B cell (primary cell): ENCODE data around the gene FYCO1. TPM values are rescaled to one million over a fixed set of nuclear protein-coding genes. Genes with fewer than 3 reads are reported as not detected.

Experiments used
- ATAC-seq: fragments of 200-7000 bp; cut with Tn5 transposase; one replicate; pipeline ENCODE4 v1.10.0; 2021; ENCODE audit warnings: low read depth, mild to moderate bottlenecking, moderate number of reproducible peaks, moderate library complexity
- CTCF ChIA-PET: fragments of 350-600 bp; sonication (Branson Sonifier 250); formaldehyde crosslinking; loops from one replicate; lab custom pipeline; 2021; ENCODE audit warnings: antibody characterized with exemption, inconsistent platforms; lab: Charles Lee
- POLR2A ChIA-PET: fragments of 350-600 bp; sonication (Branson Sonifier 250); formaldehyde crosslinking; loops from one replicate; lab custom pipeline; 2021; ENCODE audit warnings: antibody characterized with exemption; lab: Charles Lee
- DNase-seq: peaks from one replicate; pipeline ENCODE4 v3.0.0; 2013
- H2AFZ ChIP-seq: 2 replicates; pipeline ENCODE4 v1.6.1; 2012; ENCODE audit warnings: mild to moderate bottlenecking, low read depth, low read length; ENCODE audit not compliant: insufficient read depth, poor library complexity, severe bottlenecking
- H3K27ac ChIP-seq, 2 donors: 1 replicate in 1 of 2; 2 replicates in 1 of 2; pipeline ENCODE4 v1.5.1; 2012 to 2013; ENCODE audit warnings: low read length in 2 of 2, mild to moderate bottlenecking in 2 of 2, moderate library complexity in 1 of 2
- H3K27me3 ChIP-seq, 4 experiments: fragments of 200-600 bp in 1 of 4; sonication (generic) in 1 of 4; replicated peaks in 1 of 4; 1 replicate in 2 of 4; 2 replicates in 2 of 4; pipeline versions ENCODE4 v1.6.1 to v1.7.0; 2013 to 2016; ENCODE audit warnings: low read length in 3 of 4, mild to moderate bottlenecking in 2 of 4, mixed read lengths in 1 of 4, moderate library complexity in 1 of 4; ENCODE audit not compliant: insufficient read depth in 4 of 4, control insufficient read depth in 3 of 4; ENCODE audit errors: control extremely low read depth in 1 of 4
- H3K36me3 ChIP-seq, 2 experiments: replicated peaks in 1 of 2; 1 replicate in 1 of 2; 2 replicates in 1 of 2; pipeline versions ENCODE4 v1.6.1 to v1.7.1; 2013; ENCODE audit warnings: low read length in 1 of 2; ENCODE audit not compliant: insufficient read depth in 2 of 2, control insufficient read depth in 1 of 2; ENCODE audit errors: control extremely low read depth in 1 of 2, extremely low read depth in 1 of 2
- H3K4me1 ChIP-seq, 2 donors: fragments of 200-600 bp in 1 of 2; sonication (generic) in 1 of 2; 1 replicate in 1 of 2; 2 replicates in 1 of 2; pipeline versions ENCODE4 v1.5.1 to v1.6.1; 2013 to 2017; ENCODE audit warnings: low read length in 2 of 2; ENCODE audit not compliant: control insufficient read depth in 2 of 2, insufficient read depth in 2 of 2
- H3K4me2 ChIP-seq: replicated peaks from 2 replicates; pipeline ENCODE3; 2012; ENCODE audit warnings: mild to moderate bottlenecking, low read depth, low read length; ENCODE audit not compliant: poor library complexity, severe bottlenecking
- H3K4me3 ChIP-seq, 5 experiments: fragments of 200-600 bp in 1 of 5; sonication (generic) in 1 of 5; 1 replicate in 3 of 5; 2 replicates in 2 of 5; pipeline versions ENCODE4 v1.5.1 to v1.7.0; 2011 to 2016; ENCODE audit warnings: low read length in 4 of 5, mild to moderate bottlenecking in 4 of 5, low read depth in 2 of 5, control low read depth in 1 of 5, moderate library complexity in 1 of 5; ENCODE audit not compliant: insufficient read depth in 1 of 5; ENCODE audit errors: control extremely low read depth in 1 of 5, extremely low read depth in 1 of 5
- H3K79me2 ChIP-seq: fragments of 200-600 bp; sonication (generic); one replicate; pipeline ENCODE4 v1.6.0; 2016; ENCODE audit warnings: low read length; ENCODE audit not compliant: control insufficient read depth, insufficient read depth
- H3K9ac ChIP-seq: fragments of 200-600 bp; sonication (generic); 2 replicates; pipeline ENCODE4 v1.6.1; 2017; ENCODE audit warnings: mild to moderate bottlenecking, low read length, moderate library complexity
- H3K9me3 ChIP-seq, 3 donors: one replicate each; pipeline versions ENCODE4 v1.6.1 to v1.7.1; 2013; ENCODE audit warnings: low read length in 2 of 3; ENCODE audit not compliant: control insufficient read depth in 2 of 3, insufficient read depth in 1 of 3; ENCODE audit errors: control extremely low read depth in 1 of 3
- H4K20me1 ChIP-seq: 2 replicates; pipeline ENCODE4 v1.6.0; 2012; ENCODE audit warnings: mild to moderate bottlenecking, low read length; ENCODE audit not compliant: insufficient read depth, control insufficient read depth, poor library complexity, severe bottlenecking
- H3K27ac Mint-ChIP-seq: one replicate; pipeline ENCODE4 v1.8.0; 2021; ENCODE audit warnings: mixed read lengths
- H3K27me3 Mint-ChIP-seq: one replicate; pipeline ENCODE4 v1.8.0; 2021; ENCODE audit warnings: mixed read lengths
- H3K4me1 Mint-ChIP-seq: one replicate; pipeline ENCODE4 v1.8.0; 2021; ENCODE audit warnings: mixed read lengths
- H3K4me3 Mint-ChIP-seq: one replicate; pipeline ENCODE4 v1.8.0; 2021; ENCODE audit warnings: mixed read lengths
- H3K9me3 Mint-ChIP-seq: one replicate; pipeline ENCODE4 v1.8.0; 2022; ENCODE audit warnings: mixed read lengths; ENCODE audit not compliant: insufficient read depth
- EZH2 ChIP-seq: IDR thresholded peaks from 2 replicates; pipeline ENCODE4 v1.6.1; 2012; ENCODE audit warnings: borderline replicate concordance, low read depth, mild to moderate bottlenecking, moderate library complexity, low read length; ENCODE audit not compliant: insufficient read depth, poor library complexity, severe bottlenecking
- WGBS: methylation state at CpG from one replicate; pipeline ENCODE4 v1.1.5; 2013; ENCODE audit warnings: missing lambda C conversion rate; ENCODE audit not compliant: insufficient coverage; 5-methylcytosine and 5-hydroxymethylcytosine counted together
- intact Hi-C: fragments of 100-400 bp; cut with micrococcal nuclease; formaldehyde crosslinking; loops from one replicate; pipeline ENCODE4 v1.10.0; 2022
- polyA plus RNA-seq: library from polyadenylated mRNA; depleted of rRNA; stranded (reverse); fragments of >200 nt; gene quantifications from 2 replicates; pipeline ENCODE4 v1.2.3, GENCODE V29; 2012
- total RNA-seq, 2 donors: library from RNA; stranded (reverse); fragments of 120-200 nt in 1 of 2; gene quantifications; 1 replicate in 1 of 2; 2 replicates in 1 of 2; pipeline versions ENCODE4 v1.2.3 to v1.2.4, GENCODE V29; 2013 to 2022
- TF ChIP-seq, protein P1 (sequence below): fragments of 200-600 bp; IDR thresholded peaks from one replicate; pipeline ENCODE4 v1.8.0; 2022; ENCODE audit warnings: antibody characterized with exemption, mild to moderate bottlenecking

The FYCO1 gene
- total and polyA plus RNA-seq, 2 donors (not counting 1 experiment from before 2014, with no cell fraction given), result 5.4 to 16.7 TPM

GRCh38 chr3:46027736-46028397 lies 32.2 kb upstream of the FYCO1 start:
- peaks cover 16% of the 10 kb centered on the region for H3K4me1 Mint-ChIP-seq
- no peaks in the 10 kb centered on the region for H3K36me3 ChIP-seq
- no peak for ATAC-seq
- peaks cover 0 to 35% (median 28%) of the 10 kb centered on the region in 3 donors for H3K9me3 ChIP-seq
- no peak overlapping the region for H3K4me3 ChIP-seq
- no peak overlapping the region for H2AFZ ChIP-seq
- peaks cover 7% of the 10 kb centered on the region for H3K27me3 Mint-ChIP-seq
- ChIA-PET POLR2A (no interaction called here), CTCF (interaction anchor here (0.7 to 1.8 kb wide), 3 partner anchors 50 to 159 kb away, joined by 3 to 7 read pairs (median 5); no protein-coding TSS in a partner anchor)
- H3K27me3 ChIP-seq, result no peaks in the 10 kb centered on the region
- DNase-seq, result no peak
- intact Hi-C loops, result no loop called here
- H4K20me1 ChIP-seq, result no peaks in the 10 kb centered on the region
- whole genome bisulfite sequencing, result 98% methylated on average over 5 of the region's 6 CpGs
- H3K4me2 ChIP-seq, result no peak overlapping the region
- no peak overlapping the region for H3K27ac Mint-ChIP-seq
- peaks cover 8% of the 10 kb centered on the region for H3K9me3 Mint-ChIP-seq
- no peak overlapping the region for H3K27ac ChIP-seq
- H3K79me2 ChIP-seq, result no peaks in the 10 kb centered on the region
- H3K9ac ChIP-seq, result no peak overlapping the region
- no peak overlapping the region for H3K4me3 Mint-ChIP-seq
- H3K4me1 ChIP-seq, result peaks cover 11 to 16% of the 10 kb centered on the region in 2 donors
- TF ChIP-seq, protein P1, sequence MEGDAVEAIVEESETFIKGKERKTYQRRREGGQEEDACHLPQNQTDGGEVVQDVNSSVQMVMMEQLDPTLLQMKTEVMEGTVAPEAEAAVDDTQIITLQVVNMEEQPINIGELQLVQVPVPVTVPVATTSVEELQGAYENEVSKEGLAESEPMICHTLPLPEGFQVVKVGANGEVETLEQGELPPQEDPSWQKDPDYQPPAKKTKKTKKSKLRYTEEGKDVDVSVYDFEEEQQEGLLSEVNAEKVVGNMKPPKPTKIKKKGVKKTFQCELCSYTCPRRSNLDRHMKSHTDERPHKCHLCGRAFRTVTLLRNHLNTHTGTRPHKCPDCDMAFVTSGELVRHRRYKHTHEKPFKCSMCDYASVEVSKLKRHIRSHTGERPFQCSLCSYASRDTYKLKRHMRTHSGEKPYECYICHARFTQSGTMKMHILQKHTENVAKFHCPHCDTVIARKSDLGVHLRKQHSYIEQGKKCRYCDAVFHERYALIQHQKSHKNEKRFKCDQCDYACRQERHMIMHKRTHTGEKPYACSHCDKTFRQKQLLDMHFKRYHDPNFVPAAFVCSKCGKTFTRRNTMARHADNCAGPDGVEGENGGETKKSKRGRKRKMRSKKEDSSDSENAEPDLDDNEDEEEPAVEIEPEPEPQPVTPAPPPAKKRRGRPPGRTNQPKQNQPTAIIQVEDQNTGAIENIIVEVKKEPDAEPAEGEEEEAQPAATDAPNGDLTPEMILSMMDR, result no peak
- no peak for TF ChIP-seq EZH2

DNA sequence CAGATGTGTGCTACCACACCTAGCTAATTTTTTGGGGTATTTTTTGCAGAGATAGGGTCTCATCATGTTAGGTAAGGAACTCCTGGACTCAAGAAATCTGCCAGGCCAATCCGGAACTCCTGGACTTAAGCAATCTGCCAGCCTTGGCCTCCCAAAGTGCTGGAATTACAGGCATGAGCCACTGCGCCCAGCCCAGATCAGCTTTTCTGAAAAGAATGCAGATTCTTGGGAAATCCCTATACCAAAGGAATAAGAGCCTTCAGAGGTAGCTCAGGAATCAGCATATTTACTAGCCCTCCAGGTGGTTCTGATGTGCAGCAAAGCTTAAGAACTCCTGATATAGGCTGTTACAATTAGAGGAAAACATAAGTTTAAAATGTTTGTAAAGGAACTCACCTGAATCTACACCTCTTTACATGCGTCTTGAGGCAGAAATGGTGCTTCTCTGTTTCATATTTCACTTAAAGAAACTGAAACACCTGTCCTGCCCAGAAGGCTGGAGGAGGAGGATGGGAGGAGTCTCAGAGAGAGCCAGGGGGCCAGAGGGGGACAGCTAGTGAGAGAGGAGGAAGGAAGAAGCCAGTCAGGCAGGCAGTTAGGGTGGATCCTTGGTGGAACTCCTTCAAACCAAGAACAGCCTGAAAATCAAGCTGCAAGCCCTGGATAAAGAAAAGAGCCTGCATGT lies 31.5 kb upstream of the FYCO1 start, which contains the start of gene XCR1:
TSS of gene XCR1 (minus strand) at position 463 of the 685 bp plus-strand sequence. CDS start 5,536 bp downstream, outside the sequence.
- no peaks in the 10 kb centered on the region for H3K27me3 ChIP-seq
- no peak within 1 kb of the TSS for H3K27ac ChIP-seq
- ChIA-PET POLR2A (no interaction called here), CTCF (interaction anchor here (1.2 kb wide), 2 partner anchors 52 kb away, joined by 3 to 4 read pairs; no protein-coding TSS in a partner anchor)
- Mint-ChIP-seq H3K27me3 (peaks cover 8% of the 10 kb centered on the region), H3K9me3 (peaks cover 8% of the 10 kb centered on the region), H3K4me1 (peaks cover 16% of the 10 kb centered on the region), H3K4me3 (no peak within 1 kb of the TSS), H3K27ac (no peak within 1 kb of the TSS)
- peaks cover 11 to 16% of the 10 kb centered on the region in 2 donors for H3K4me1 ChIP-seq
- no peak for DNase-seq
- WGBS, result 96% methylated on average over 2 of the region's 3 CpGs
- no peak within 1 kb of the TSS for H3K4me2 ChIP-seq
- no peaks in the 10 kb centered on the region for H3K79me2 ChIP-seq
- peaks cover 0 to 33% (median 27%) of the 10 kb centered on the region in 3 donors for H3K9me3 ChIP-seq
- H3K4me3 ChIP-seq, result no peak within 1 kb of the TSS
- no peaks in the 10 kb centered on the region for H4K20me1 ChIP-seq
- no peak for ATAC-seq
- intact Hi-C loops, result no loop called here
- H3K9ac ChIP-seq, result no peak within 1 kb of the TSS
- H3K36me3 ChIP-seq, result no peaks in the 10 kb centered on the region
- no peak within 1 kb of the TSS for H2AFZ ChIP-seq
- TF ChIP-seq EZH2, result no peak
- TF ChIP-seq, protein P1, result no peak
